ENCODE data around the gene GTF2H2C_2.
A peak's percentile ranks its signal among the peaks of the same experiment; 100 is the strongest.
"Not testable (repeated sequence)": the region's sequence is repeated elsewhere in the genome, so short reads cannot be mapped to it uniquely, and the experiment has no call there.

The GTF2H2C_2 gene

GRCh38 chr5:70415117-70415516 lies at the start of gene GTF2H2C_2:
Gene GTF2H2C_2 (plus strand): TSS chr5:70415368.
- H3K27ac ChIP-seq (ENCODE audit: extremely low read length, insufficient read depth, low read length); H3K79me2 ChIP-seq (ENCODE audit: insufficient read depth, low read length); H4K20me1 ChIP-seq (ENCODE audit: insufficient read depth, low read length); CTCF ChIA-PET (ENCODE audit: low intra/inter-chr PET ratio, low total read pairs); H2AFZ ChIP-seq (ENCODE audit: low read length); H3K9me3 ChIP-seq (ENCODE audit: low read length); H3K9ac ChIP-seq (ENCODE audit: insufficient read depth, low read depth, low read length); intact Hi-C loops (cut with micrococcal nuclease; ENCODE audit: unreplicated experiment); POLR2A ChIA-PET; H3K36me3 ChIP-seq (replicated peaks in 1 of 2; ENCODE audit: control insufficient read depth in 1 of 2, insufficient read depth in 2 of 2, low read length in 2 of 2); DNase-seq (ENCODE audit: low spot score); in situ Hi-C loops (cut with HindIII; ENCODE audit: extremely low pct_ligation_motif_present, low pct_unique_long_range_greater_than_20kb); H3K4me3 ChIP-seq (replicated peaks in 1 of 3; ENCODE audit: insufficient read depth in 1 of 3, low read depth in 2 of 3, low read length in 3 of 3); BruUV-seq (replicated peaks); H3K4me2 ChIP-seq (ENCODE audit: low read depth, low read length); FAIRE-seq; H3K27me3 ChIP-seq (ENCODE audit: control insufficient read depth in 1 of 2, insufficient read depth in 2 of 2, low read length in 2 of 2); H3K4me1 ChIP-seq (ENCODE audit: insufficient read depth, low read length): not testable (repeated sequence)
- ATAC-seq, result peak; percentile 97
- WGBS (ENCODE audit: low lambda C conversion rate), result no CpG with 5 or more reads among the region's 39 CpGs

DNA sequence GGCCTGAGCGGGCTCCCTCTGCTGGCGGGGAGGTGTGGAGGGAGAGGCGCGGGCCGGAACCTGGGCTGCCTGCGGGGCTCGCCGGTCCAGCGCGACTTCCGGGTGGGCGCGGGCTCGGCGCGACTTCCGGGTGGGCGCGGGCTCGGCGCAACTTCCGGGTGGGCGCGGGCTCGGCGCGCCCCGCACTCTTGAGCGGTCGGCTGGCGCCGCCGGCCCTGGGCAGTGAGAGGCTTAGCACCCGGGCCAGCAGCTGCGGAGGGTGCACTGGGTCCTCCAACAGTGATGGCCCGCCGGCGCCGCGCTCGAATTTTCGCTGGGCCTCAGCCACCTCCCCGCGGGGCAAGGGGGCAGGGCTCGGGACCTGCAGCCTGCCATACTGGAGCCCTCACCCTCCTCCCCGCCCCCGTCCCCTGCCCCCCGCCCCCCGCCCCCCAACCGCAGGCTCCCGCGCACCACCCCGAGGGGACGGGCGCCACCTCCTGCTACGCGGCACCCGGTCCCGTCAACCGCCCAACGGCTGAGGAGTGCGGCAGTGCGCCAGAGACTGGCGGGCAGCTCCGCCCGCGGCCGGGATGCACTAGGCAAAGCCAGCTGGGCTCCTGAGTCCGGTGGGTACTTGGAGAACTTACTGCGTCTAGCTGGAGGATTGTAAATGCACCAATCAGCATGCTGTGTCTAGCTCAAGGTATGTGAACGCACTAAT lies 14.0 kb upstream of the GTF2H2C_2 start:
- peak overlapping the region; percentile 44 for H3K27ac ChIP-seq (ENCODE audit: extremely low read length, insufficient read depth, low read length)
- in situ Hi-C loops (cut with HindIII; ENCODE audit: extremely low pct_ligation_motif_present, low pct_unique_long_range_greater_than_20kb); DNase-seq (ENCODE audit: low spot score); FAIRE-seq; H3K9me3 ChIP-seq (ENCODE audit: low read length); BruUV-seq (replicated peaks); H3K79me2 ChIP-seq (ENCODE audit: insufficient read depth, low read length); POLR2A ChIA-PET; H3K36me3 ChIP-seq (replicated peaks in 1 of 2; ENCODE audit: control insufficient read depth in 1 of 2, insufficient read depth in 2 of 2, low read length in 2 of 2); H2AFZ ChIP-seq (ENCODE audit: low read length); H4K20me1 ChIP-seq (ENCODE audit: insufficient read depth, low read length); H3K4me1 ChIP-seq (ENCODE audit: insufficient read depth, low read length); H3K4me2 ChIP-seq (ENCODE audit: low read depth, low read length); H3K27me3 ChIP-seq (ENCODE audit: control insufficient read depth in 1 of 2, insufficient read depth in 2 of 2, low read length in 2 of 2); CTCF ChIA-PET (ENCODE audit: low intra/inter-chr PET ratio, low total read pairs); intact Hi-C loops (cut with micrococcal nuclease; ENCODE audit: unreplicated experiment): not testable (repeated sequence)
- H3K9ac ChIP-seq (ENCODE audit: insufficient read depth, low read depth, low read length), result 0 out of 2 replicates have a peak overlapping the region, but pooled peaks have one; percentile 34
- H3K4me3 ChIP-seq (replicated peaks in 1 of 3; ENCODE audit: insufficient read depth in 1 of 3, low read depth in 2 of 3, low read length in 3 of 3), result peak overlapping the region; percentile 40 to 58 (median 50); a peak in 4 of 6 replicates
- peak; percentile 99 for ATAC-seq
- 0% methylated on average over 1 of the region's 71 CpGs for WGBS (ENCODE audit: low lambda C conversion rate)
- TF ChIP-seq ZNF768 (CRISPR knock-in tag; IDR thresholded peaks at IDR 0.05) (0 out of 2 replicates have a peak, but pooled peaks have one; percentile 33), NFYB (CRISPR knock-in tag; IDR thresholded peaks at IDR 0.05) (peak; percentile 54), STAG1 (CRISPR knock-in tag; IDR thresholded peaks at IDR 0.05) (0 out of 2 replicates have a peak, but pooled peaks have one; percentile 5), RBFOX2 (IDR thresholded peaks at IDR 0.05; ENCODE audit: low read depth, low read length) (peak; percentile 65), NFYC (CRISPR knock-in tag; IDR thresholded peaks at IDR 0.05) (peak; percentile 45; the same call in 1 of the 2 replicates), HOXA3 (CRISPR knock-in tag; IDR thresholded peaks at IDR 0.05) (peak; percentile 29; the same call in 1 of the 2 replicates), POLR2A (IDR thresholded peaks at IDR 0.05; ENCODE audit: insufficient read depth in 1 of 2, low read depth in 2 of 2, low read length in 2 of 2) (peak in 1 of 2 experiments; percentile 36; a peak in 1 of 4 replicates), PHF8 (CRISPR knock-in tag; IDR thresholded peaks at IDR 0.05) (0 out of 2 replicates have a peak, but pooled peaks have one; percentile 15), ZNF574 (CRISPR knock-in tag; IDR thresholded peaks at IDR 0.05) (peak; percentile 51; the same call in 1 of the 2 replicates), POLR2G (IDR thresholded peaks at IDR 0.05; ENCODE audit: low read depth, low read length) (0 out of 2 replicates have a peak, but pooled peaks have one; percentile 25), ZMYM4 (CRISPR knock-in tag; IDR thresholded peaks at IDR 0.05) (peak; percentile 56), GABPB1 (CRISPR knock-in tag; IDR thresholded peaks at IDR 0.05) (peak; percentile 81), YY1 (IDR thresholded peaks at IDR 0.05; ENCODE audit: insufficient read depth, insufficient replicate concordance, low read depth, low read length) (peak; percentile 13), GATAD1 (CRISPR knock-in tag; IDR thresholded peaks at IDR 0.05) (0 out of 2 replicates have a peak, but pooled peaks have one; percentile 42), SAP130 (CRISPR knock-in tag; IDR thresholded peaks at IDR 0.05; ENCODE audit: low read depth) (peak; percentile 39)
- TF ChIP-seq, protein P1, sequence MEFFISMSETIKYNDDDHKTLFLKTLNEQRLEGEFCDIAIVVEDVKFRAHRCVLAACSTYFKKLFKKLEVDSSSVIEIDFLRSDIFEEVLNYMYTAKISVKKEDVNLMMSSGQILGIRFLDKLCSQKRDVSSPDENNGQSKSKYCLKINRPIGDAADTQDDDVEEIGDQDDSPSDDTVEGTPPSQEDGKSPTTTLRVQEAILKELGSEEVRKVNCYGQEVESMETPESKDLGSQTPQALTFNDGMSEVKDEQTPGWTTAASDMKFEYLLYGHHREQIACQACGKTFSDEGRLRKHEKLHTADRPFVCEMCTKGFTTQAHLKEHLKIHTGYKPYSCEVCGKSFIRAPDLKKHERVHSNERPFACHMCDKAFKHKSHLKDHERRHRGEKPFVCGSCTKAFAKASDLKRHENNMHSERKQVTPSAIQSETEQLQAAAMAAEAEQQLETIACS (CRISPR knock-in tag; IDR thresholded peaks at IDR 0.05), result 0 out of 2 replicates have a peak, but pooled peaks have one; percentile 20

Measured in HepG2 (cell line).